ENCODE results near the gene PRKCSH. TPM values are rescaled to one million over a fixed set of nuclear protein-coding genes. Genes with fewer than 3 reads are reported as not detected.

Gene PRKCSH
- total and polyA plus RNA-seq, 2 experiments from 2014 or later: 85.3 to 130 TPM

DNA sequence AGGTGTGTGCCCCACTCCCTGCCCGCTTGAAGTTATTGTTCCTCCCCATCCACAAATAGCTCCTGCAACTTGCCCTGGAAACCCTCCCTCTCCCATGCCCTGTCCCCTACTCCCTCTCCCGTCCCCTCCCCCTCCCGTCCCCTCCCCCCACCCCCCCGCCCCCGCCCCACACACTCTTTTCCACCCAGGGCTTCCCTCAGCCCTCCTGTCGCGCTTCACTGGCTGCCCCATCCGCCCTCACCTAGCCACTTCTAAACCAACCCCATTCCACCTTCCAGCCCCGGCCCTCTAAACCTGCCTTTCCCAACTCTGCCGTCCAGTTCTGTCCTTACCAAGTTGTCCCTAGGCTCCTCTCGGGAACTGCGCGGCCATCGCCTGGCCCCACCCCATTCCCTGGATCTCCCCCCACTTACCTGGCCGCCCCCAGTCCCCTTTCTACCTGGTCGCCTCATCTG is 17.3 kb upstream of the PRKCSH start (continued):
- TF ChIP-seq, protein P1, sequence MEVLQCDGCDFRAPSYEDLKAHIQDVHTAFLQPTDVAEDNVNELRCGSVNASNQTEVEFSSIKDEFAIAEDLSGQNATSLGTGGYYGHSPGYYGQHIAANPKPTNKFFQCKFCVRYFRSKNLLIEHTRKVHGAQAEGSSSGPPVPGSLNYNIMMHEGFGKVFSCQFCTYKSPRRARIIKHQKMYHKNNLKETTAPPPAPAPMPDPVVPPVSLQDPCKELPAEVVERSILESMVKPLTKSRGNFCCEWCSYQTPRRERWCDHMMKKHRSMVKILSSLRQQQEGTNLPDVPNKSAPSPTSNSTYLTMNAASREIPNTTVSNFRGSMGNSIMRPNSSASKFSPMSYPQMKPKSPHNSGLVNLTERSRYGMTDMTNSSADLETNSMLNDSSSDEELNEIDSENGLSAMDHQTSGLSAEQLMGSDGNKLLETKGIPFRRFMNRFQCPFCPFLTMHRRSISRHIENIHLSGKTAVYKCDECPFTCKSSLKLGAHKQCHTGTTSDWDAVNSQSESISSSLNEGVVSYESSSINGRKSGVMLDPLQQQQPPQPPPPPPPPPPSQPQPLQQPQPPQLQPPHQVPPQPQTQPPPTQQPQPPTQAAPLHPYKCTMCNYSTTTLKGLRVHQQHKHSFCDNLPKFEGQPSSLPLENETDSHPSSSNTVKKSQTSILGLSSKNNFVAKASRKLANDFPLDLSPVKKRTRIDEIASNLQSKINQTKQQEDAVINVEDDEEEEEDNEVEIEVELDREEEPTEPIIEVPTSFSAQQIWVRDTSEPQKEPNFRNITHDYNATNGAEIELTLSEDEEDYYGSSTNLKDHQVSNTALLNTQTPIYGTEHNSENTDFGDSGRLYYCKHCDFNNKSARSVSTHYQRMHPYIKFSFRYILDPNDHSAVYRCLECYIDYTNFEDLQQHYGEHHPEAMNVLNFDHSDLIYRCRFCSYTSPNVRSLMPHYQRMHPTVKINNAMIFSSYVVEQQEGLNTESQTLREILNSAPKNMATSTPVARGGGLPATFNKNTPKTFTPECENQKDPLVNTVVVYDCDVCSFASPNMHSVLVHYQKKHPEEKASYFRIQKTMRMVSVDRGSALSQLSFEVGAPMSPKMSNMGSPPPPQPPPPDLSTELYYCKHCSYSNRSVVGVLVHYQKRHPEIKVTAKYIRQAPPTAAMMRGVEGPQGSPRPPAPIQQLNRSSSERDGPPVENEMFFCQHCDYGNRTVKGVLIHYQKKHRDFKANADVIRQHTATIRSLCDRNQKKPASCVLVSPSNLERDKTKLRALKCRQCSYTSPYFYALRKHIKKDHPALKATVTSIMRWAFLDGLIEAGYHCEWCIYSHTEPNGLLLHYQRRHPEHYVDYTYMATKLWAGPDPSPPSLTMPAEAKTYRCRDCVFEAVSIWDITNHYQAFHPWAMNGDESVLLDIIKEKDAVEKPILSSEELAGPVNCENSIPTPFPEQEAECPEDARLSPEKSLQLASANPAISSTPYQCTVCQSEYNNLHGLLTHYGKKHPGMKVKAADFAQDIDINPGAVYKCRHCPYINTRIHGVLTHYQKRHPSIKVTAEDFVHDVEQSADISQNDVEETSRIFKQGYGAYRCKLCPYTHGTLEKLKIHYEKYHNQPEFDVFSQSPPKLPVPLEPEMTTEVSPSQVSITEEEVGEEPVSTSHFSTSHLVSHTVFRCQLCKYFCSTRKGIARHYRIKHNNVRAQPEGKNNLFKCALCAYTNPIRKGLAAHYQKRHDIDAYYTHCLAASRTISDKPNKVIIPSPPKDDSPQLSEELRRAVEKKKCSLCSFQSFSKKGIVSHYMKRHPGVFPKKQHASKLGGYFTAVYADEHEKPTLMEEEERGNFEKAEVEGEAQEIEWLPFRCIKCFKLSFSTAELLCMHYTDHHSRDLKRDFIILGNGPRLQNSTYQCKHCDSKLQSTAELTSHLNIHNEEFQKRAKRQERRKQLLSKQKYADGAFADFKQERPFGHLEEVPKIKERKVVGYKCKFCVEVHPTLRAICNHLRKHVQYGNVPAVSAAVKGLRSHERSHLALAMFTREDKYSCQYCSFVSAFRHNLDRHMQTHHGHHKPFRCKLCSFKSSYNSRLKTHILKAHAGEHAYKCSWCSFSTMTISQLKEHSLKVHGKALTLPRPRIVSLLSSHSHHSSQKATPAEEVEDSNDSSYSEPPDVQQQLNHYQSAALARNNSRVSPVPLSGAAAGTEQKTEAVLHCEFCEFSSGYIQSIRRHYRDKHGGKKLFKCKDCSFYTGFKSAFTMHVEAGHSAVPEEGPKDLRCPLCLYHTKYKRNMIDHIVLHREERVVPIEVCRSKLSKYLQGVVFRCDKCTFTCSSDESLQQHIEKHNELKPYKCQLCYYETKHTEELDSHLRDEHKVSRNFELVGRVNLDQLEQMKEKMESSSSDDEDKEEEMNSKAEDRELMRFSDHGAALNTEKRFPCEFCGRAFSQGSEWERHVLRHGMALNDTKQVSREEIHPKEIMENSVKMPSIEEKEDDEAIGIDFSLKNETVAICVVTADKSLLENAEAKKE (CRISPR knock-in tag; IDR thresholded peaks at IDR 0.05): no peak
- TF ChIP-seq EZH2phosphoT487 (IDR thresholded peaks at IDR 0.05; ENCODE audit: unreplicated experiment): no peak
- TF ChIP-seq, protein P2, sequence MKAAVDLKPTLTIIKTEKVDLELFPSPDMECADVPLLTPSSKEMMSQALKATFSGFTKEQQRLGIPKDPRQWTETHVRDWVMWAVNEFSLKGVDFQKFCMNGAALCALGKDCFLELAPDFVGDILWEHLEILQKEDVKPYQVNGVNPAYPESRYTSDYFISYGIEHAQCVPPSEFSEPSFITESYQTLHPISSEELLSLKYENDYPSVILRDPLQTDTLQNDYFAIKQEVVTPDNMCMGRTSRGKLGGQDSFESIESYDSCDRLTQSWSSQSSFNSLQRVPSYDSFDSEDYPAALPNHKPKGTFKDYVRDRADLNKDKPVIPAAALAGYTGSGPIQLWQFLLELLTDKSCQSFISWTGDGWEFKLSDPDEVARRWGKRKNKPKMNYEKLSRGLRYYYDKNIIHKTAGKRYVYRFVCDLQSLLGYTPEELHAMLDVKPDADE (IDR thresholded peaks at IDR 0.05): no peak
- TF ChIP-seq, protein P3, sequence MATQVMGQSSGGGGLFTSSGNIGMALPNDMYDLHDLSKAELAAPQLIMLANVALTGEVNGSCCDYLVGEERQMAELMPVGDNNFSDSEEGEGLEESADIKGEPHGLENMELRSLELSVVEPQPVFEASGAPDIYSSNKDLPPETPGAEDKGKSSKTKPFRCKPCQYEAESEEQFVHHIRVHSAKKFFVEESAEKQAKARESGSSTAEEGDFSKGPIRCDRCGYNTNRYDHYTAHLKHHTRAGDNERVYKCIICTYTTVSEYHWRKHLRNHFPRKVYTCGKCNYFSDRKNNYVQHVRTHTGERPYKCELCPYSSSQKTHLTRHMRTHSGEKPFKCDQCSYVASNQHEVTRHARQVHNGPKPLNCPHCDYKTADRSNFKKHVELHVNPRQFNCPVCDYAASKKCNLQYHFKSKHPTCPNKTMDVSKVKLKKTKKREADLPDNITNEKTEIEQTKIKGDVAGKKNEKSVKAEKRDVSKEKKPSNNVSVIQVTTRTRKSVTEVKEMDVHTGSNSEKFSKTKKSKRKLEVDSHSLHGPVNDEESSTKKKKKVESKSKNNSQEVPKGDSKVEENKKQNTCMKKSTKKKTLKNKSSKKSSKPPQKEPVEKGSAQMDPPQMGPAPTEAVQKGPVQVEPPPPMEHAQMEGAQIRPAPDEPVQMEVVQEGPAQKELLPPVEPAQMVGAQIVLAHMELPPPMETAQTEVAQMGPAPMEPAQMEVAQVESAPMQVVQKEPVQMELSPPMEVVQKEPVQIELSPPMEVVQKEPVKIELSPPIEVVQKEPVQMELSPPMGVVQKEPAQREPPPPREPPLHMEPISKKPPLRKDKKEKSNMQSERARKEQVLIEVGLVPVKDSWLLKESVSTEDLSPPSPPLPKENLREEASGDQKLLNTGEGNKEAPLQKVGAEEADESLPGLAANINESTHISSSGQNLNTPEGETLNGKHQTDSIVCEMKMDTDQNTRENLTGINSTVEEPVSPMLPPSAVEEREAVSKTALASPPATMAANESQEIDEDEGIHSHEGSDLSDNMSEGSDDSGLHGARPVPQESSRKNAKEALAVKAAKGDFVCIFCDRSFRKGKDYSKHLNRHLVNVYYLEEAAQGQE (IDR thresholded peaks at IDR 0.05; ENCODE audit: unreplicated experiment): no peak
- TF ChIP-seq CREB1 (CRISPR knock-in tag; IDR thresholded peaks at IDR 0.05; ENCODE audit: low read depth): no peak
- no peak for TF ChIP-seq ZNF114 (CRISPR knock-in tag; IDR thresholded peaks at IDR 0.05)

Data from GM23338 (cell line).